Lower lobe of right lung (tissue), 2 donors: ENCODE data around the gene MRPS33. TPM values are rescaled to one million over a fixed set of nuclear protein-coding genes. Genes with fewer than 3 reads are reported as not detected.

Experiments used
- ATAC-seq, 2 donors: fragments of 200-7000 bp; cut with Tn5 transposase; one replicate each; pipeline ENCODE4 v1.9.1; 2020 to 2022; ENCODE audit warnings: mild to moderate bottlenecking in 2 of 2, moderate library complexity in 2 of 2
- DNase-seq: peaks from one replicate; pipeline ENCODE4 v3.0.0-alpha.2; 2020
- H3K27ac ChIP-seq: fragments of 200-600 bp; one replicate; pipeline ENCODE4 v1.8.0; 2022
- H3K27me3 ChIP-seq: fragments of 200-600 bp; one replicate; pipeline ENCODE4 v1.8.0; 2022; ENCODE audit warnings: low read depth
- H3K36me3 ChIP-seq: fragments of 200-600 bp; one replicate; pipeline ENCODE4 v1.8.0; 2022; ENCODE audit warnings: mild to moderate bottlenecking
- H3K4me1 ChIP-seq: fragments of 200-600 bp; one replicate; pipeline ENCODE4 v1.8.0; 2022
- H3K4me3 ChIP-seq: fragments of 200-600 bp; one replicate; pipeline ENCODE4 v1.8.0; 2022; ENCODE audit warnings: mild to moderate bottlenecking
- H3K9me3 ChIP-seq: fragments of 200-600 bp; one replicate; pipeline ENCODE4 v1.8.0; 2022
- CTCF ChIP-seq: fragments of 200-600 bp; IDR thresholded peaks from one replicate; pipeline ENCODE4 v1.8.0; 2022; ENCODE audit warnings: antibody characterized with exemption, mild to moderate bottlenecking
- intact Hi-C: fragments of 100-400 bp; cut with DNase I; formaldehyde crosslinking; loops from one replicate; pipeline ENCODE4 v1.11.0; 2022
- total RNA-seq: library from RNA; stranded (reverse); fragmentation: NEBNext Ultra II Directional; extraction: Animal tissue kit (Norgen Biotek cat#: 25700); gene quantifications from one replicate; pipeline ENCODE4 v1.2.1, GENCODE V29; 2021
- donor health status: DM: no; HTN: yes; CAD: no; lungs with severe emphysema.

Gene MRPS33
- total RNA-seq, 1 donor from 2014 or later = 34.6 TPM

GRCh38 chr7:141028767-141029166, 14.0 kb upstream of the MRPS33 start:
- Histone ChIP-seq H3K27ac (no peak overlapping the region), H3K4me3 (no peak overlapping the region), H3K4me1 (no peaks in the 10 kb centered on the region), H3K27me3 (peaks cover 7% of the 10 kb centered on the region), H3K36me3 (no peaks in the 10 kb centered on the region), H3K9me3 (peaks cover 6% of the 10 kb centered on the region)
- DNase-seq = no peak
- no peak for TF ChIP-seq CTCF
- intact Hi-C loops = no loop called here
- ATAC-seq = no peak

DNA sequence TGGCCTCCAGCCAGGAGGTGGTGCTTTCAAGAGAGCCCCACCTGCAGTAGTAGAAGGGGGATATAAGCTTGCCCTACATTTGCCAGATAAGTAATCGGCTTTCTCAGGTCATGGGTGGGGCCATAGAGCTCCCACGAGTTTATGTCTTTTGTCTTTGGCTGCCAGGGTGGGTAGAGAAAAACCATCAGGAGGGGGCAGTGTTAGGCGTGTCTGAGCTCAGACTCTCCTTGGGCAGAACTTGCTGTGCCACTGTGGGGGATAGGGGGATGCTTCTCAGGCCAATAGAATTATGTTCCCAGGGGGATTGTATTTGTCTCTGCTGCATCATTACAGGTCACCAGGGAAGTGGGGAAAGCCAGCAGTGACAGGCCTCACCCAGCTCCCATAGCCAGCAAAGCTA, 12.3 kb upstream of the MRPS33 start:
- Histone ChIP-seq H3K4me3 (no peak overlapping the region), H3K4me1 (no peaks in the 10 kb centered on the region), H3K27ac (no peak overlapping the region), H3K36me3 (no peaks in the 10 kb centered on the region), H3K9me3 (peaks cover 6% of the 10 kb centered on the region), H3K27me3 (peaks cover 7% of the 10 kb centered on the region)
- DNase-seq = no peak
- ATAC-seq = no peak
- TF ChIP-seq CTCF = no peak
- intact Hi-C loops = no loop called here

- no peaks in the 10 kb centered on the region for H3K36me3 ChIP-seq
- H3K9me3 ChIP-seq = peaks cover 6% of the 10 kb centered on the region
- no peak for TF ChIP-seq CTCF
- H3K27me3 ChIP-seq = no peaks in the 10 kb centered on the region
- no peak overlapping the region for H3K27ac ChIP-seq
- no peak for ATAC-seq
- no peak overlapping the region for H3K4me3 ChIP-seq
- no peak for DNase-seq
- no peaks in the 10 kb centered on the region for H3K4me1 ChIP-seq
- intact Hi-C loops = no loop called here
Observed at GRCh38 chr7:141024668-141025067, 9.9 kb upstream of the MRPS33 start.

GRCh38 chr7:141023295-141023694, 8.5 kb upstream of the MRPS33 start:
- no peak for TF ChIP-seq CTCF
- H3K4me3 ChIP-seq = no peak overlapping the region
- H3K9me3 ChIP-seq = peaks cover 6% of the 10 kb centered on the region
- H3K27me3 ChIP-seq = peaks cover 3% of the 10 kb centered on the region
- no peaks in the 10 kb centered on the region for H3K36me3 ChIP-seq
- ATAC-seq (no peak), DNase-seq (no peak)
- H3K27ac ChIP-seq = no peak overlapping the region
- intact Hi-C loops = no loop called here
- no peaks in the 10 kb centered on the region for H3K4me1 ChIP-seq

- Histone ChIP-seq H3K4me1 (peaks cover 7% of the 10 kb centered on the region), H3K27ac (no peak overlapping the region), H3K4me3 (no peak overlapping the region), H3K9me3 (no peaks in the 10 kb centered on the region), H3K27me3 (peaks cover 3% of the 10 kb centered on the region), H3K36me3 (no peaks in the 10 kb centered on the region)
- TF ChIP-seq CTCF = no peak
- DNase-seq (no peak), ATAC-seq (no peak)
- intact Hi-C loops = no loop called here
Observed at GRCh38 chr7:141017555-141017954, 2.8 kb upstream of the MRPS33 start.

- ATAC-seq (no peak), DNase-seq (no peak)
- Histone ChIP-seq H3K27me3 (peaks cover 3% of the 10 kb centered on the region), H3K27ac (no peak overlapping the region), H3K9me3 (no peaks in the 10 kb centered on the region), H3K4me3 (no peak overlapping the region), H3K36me3 (no peaks in the 10 kb centered on the region), H3K4me1 (peaks cover 7% of the 10 kb centered on the region)
- intact Hi-C loops = no loop called here
- TF ChIP-seq CTCF = no peak
Observed at GRCh38 chr7:141016349-141016748, 1.6 kb upstream of the MRPS33 start.
